Nephron progenitor cell (in vitro differentiated cells): ENCODE results near the gene ACACA.
A peak's percentile ranks its signal among the peaks of the same experiment; 100 is the strongest.

Source experiments
- DNase-seq: peaks from one replicate; pipeline ENCODE4 v3.0.0; 2021
- H3K27ac Mint-ChIP-seq: 2 replicates; pipeline ENCODE4 v1.8.0; 2021; ENCODE audit warnings: mild to moderate bottlenecking, moderate library complexity, mixed read lengths
- H3K27me3 Mint-ChIP-seq: 2 replicates; pipeline ENCODE4 v1.8.0; 2021; ENCODE audit warnings: mild to moderate bottlenecking, low read depth, mixed read lengths; ENCODE audit not compliant: poor library complexity
- H3K36me3 Mint-ChIP-seq: 2 replicates; pipeline ENCODE4 v1.8.0; 2021; ENCODE audit warnings: low read depth, mixed read lengths
- H3K4me1 Mint-ChIP-seq: 2 replicates; pipeline ENCODE4 v1.8.0; 2021; ENCODE audit warnings: mixed read lengths
- H3K4me3 Mint-ChIP-seq: 2 replicates; pipeline ENCODE4 v1.8.0; 2021; ENCODE audit warnings: mild to moderate bottlenecking, moderate library complexity, mixed read lengths
- H3K9me3 Mint-ChIP-seq: 2 replicates; pipeline ENCODE4 v1.8.0; 2021; ENCODE audit warnings: mild to moderate bottlenecking, moderate library complexity, mixed read lengths
- TF ChIP-seq, protein P1 (sequence below): fragments of 200-600 bp; sonication (generic); IDR thresholded peaks from 2 replicates; pipeline ENCODE4 v1.5.0; 2021; ENCODE audit warnings: antibody characterized with exemption

Gene ACACA

DNA sequence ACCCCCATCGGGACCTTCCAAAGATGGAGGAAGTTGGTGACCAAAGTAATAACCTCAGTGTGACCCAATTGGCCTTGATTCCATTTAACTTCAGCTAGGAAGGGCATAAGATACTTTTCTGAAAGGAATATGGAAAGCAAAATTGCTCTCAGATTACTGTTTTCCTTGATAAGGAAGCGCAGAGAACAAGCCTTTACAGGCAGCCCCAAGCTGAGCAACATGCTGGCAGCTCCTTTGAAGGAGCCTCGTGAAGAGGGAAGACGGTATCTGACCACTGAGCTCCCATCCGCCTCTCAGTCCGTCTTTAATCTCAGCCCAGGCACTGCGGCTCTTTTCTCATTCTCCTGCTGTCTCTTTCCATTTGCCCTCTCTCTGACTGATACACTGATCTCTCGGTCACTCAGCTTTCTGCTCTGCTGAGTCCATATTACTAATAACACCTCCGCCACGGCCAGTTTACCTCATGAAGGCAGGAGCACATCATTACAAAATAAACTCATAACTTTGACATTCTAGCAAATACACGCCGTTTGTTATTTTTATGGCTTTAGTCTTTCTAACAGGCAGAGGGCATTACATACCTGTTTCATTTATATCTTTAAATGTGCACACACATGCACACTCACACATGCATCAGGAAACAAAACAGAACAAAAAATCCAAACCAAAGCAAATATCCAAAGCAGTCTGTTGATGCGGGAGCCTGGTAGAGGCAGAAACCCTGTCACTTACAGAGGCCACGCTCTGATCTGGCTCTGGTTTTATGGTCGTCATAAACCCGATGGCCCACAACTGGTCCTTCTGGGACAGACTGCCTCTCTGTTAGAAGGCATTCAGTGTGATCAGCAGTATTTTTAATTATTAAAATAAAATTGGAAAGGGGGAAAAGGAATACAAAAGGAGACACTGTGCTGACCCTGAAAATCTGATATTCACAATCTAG is 274.7 kb downstream of the ACACA start:
- Mint-ChIP-seq H3K36me3 (peaks cover 34% of the 10 kb centered on the region), H3K4me1 (peaks cover 74% of the 10 kb centered on the region), H3K4me3 (peak overlapping the region; percentile 58), H3K27ac (peak overlapping the region; percentile 99), H3K27me3 (peaks cover 3% of the 10 kb centered on the region), H3K9me3 (no peaks in the 10 kb centered on the region)
- peak; percentile 26 for DNase-seq
- TF ChIP-seq, protein P1, sequence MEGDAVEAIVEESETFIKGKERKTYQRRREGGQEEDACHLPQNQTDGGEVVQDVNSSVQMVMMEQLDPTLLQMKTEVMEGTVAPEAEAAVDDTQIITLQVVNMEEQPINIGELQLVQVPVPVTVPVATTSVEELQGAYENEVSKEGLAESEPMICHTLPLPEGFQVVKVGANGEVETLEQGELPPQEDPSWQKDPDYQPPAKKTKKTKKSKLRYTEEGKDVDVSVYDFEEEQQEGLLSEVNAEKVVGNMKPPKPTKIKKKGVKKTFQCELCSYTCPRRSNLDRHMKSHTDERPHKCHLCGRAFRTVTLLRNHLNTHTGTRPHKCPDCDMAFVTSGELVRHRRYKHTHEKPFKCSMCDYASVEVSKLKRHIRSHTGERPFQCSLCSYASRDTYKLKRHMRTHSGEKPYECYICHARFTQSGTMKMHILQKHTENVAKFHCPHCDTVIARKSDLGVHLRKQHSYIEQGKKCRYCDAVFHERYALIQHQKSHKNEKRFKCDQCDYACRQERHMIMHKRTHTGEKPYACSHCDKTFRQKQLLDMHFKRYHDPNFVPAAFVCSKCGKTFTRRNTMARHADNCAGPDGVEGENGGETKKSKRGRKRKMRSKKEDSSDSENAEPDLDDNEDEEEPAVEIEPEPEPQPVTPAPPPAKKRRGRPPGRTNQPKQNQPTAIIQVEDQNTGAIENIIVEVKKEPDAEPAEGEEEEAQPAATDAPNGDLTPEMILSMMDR, result no peak

DNA sequence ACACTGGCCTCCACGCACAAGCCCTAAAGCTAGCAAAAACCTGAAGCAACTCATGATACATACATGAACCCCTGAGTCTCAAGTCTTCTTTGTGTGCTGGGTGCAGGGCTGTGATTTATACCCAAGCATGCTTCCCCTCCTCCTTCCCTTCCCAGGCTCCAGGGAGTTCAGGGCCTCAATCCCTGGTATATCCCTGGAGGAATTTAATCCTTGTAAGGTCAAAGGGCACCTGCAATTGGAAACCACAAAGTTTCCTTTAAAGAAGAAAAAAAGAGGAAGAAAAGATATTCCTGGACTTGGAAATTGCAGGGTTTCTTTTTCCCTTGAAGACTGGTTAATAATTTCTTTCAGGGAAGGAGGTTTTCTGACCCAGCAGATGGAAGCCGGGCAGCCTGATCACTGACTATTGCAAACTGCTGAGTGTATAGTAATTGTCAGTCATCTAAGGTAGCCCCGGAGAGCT is 275.6 kb downstream of the ACACA start:
- DNase-seq, result peak; percentile 56
- peaks cover 83% of the 10 kb centered on the region for H3K4me1 Mint-ChIP-seq
- peak overlapping the region; percentile 58 for H3K4me3 Mint-ChIP-seq
- peaks cover 43% of the 10 kb centered on the region for H3K36me3 Mint-ChIP-seq
- peaks cover 3% of the 10 kb centered on the region for H3K27me3 Mint-ChIP-seq
- H3K9me3 Mint-ChIP-seq, result no peaks in the 10 kb centered on the region
- TF ChIP-seq, protein P1, result no peak
- peak overlapping the region; percentile 99 for H3K27ac Mint-ChIP-seq

- peak overlapping the region; percentile 92 for H3K27ac Mint-ChIP-seq
Observed at GRCh38 chr17:37124821-37125173, 281.8 kb downstream of the ACACA start.

DNA sequence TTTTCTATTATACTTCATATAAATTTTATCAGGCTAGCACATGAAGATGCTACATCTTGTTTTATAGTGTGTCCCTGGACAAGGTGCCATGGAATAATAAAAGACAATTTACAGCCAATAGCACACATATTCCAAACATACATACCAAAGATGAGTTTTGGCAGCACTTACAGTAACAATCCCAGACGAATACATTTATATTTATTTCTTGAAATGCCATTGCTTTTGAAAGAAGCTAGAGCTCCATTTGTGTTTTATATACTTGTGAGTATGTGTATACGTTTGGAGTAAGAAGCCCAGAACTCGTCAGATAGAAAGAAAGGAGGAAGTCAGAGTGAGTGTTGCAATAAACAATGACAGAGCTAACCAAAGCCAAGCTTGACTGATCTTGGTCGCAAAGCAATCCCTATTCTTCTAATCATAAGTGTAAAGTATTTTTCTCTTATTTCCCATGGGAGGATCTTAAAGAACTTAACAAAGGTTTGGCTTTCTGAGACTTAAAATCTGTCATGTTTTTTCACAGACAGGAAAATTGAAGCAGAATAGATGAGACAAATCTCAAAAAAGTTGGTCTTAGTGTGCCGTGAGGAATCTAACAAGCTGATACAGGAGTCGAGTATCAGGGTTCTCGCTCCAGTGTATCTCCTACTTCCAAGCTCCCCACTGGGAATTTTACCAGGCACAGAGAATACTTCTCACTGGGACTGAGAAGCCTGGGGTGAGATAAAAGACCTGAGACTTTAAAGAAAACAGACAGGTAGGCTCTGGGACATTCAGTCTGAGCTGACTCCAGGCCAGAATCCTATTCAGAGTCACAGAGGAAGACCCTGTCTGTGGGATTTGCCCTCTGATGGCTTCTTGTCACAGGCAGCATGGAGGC is 282.5 kb downstream of the ACACA start:
- Mint-ChIP-seq H3K4me1 (peaks cover 63% of the 10 kb centered on the region), H3K27me3 (no peaks in the 10 kb centered on the region), H3K4me3 (peak overlapping the region; percentile 1), H3K9me3 (no peaks in the 10 kb centered on the region), H3K36me3 (peaks cover 89% of the 10 kb centered on the region), H3K27ac (peak overlapping the region; percentile 92)
- no peak for DNase-seq
- TF ChIP-seq, protein P1, result no peak

More at GRCh38 chr17:37124821-37125173, 281.8 kb downstream of the ACACA start:
- Mint-ChIP-seq H3K27me3 (no peaks in the 10 kb centered on the region), H3K4me3 (no peak overlapping the region), H3K9me3 (no peaks in the 10 kb centered on the region), H3K36me3 (peaks cover 90% of the 10 kb centered on the region), H3K4me1 (peaks cover 63% of the 10 kb centered on the region)
- DNase-seq, result no peak
- TF ChIP-seq, protein P1, result no peak

DNA sequence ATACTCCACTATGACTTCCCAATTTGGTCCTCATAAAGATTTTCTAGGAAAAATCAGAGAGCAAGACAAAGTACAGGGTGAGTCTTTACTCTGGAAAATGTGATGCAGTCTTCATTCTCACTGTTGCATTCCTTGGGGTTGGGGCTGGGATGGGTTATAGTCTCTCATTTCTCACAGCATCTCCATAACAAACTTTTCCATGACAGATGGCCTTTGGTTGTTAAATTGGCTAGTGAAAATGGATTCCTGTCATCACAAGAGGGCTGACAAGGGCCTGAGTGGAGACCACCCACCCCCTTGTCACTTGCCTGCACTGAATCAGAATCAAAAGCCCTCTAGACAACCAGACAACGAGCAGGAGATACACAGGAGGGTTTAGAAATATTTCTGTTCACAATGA is 283.2 kb downstream of the ACACA start:
- no peak overlapping the region for H3K4me3 Mint-ChIP-seq
- DNase-seq, result no peak
- peaks cover 69% of the 10 kb centered on the region for H3K4me1 Mint-ChIP-seq
- no peaks in the 10 kb centered on the region for H3K27me3 Mint-ChIP-seq
- TF ChIP-seq, protein P1, result no peak
- H3K36me3 Mint-ChIP-seq, result peaks cover 86% of the 10 kb centered on the region
- H3K9me3 Mint-ChIP-seq, result no peaks in the 10 kb centered on the region
- H3K27ac Mint-ChIP-seq, result no peak overlapping the region
